ENCODE results near the gene ZMYND19.
"Not testable (repeated sequence)": the region's sequence is repeated elsewhere in the genome, so short reads cannot be mapped to it uniquely, and the experiment has no call there.

The ZMYND19 gene

GRCh38 chr9:137553654-137554053 lies 36.7 kb downstream of the ZMYND19 start:
- DNase-seq, result not testable (repeated sequence)

- DNase-seq, result no peak
These were observed 38.1 kb downstream of the ZMYND19 start for GRCh38 chr9:137552022-137552768.

GRCh38 chr9:137551264-137552021 lies 38.9 kb downstream of the ZMYND19 start, which contains the start of gene MRPL41:
Gene MRPL41 (plus strand): TSS chr9:137551879. CDS start chr9:137552082, 203 bp downstream.
- peak; percentile 38 to 53 for DNase-seq

GRCh38 chr9:137550958-137551263 lies 39.4 kb downstream of the ZMYND19 start:
- not testable (repeated sequence) for DNase-seq

DNA sequence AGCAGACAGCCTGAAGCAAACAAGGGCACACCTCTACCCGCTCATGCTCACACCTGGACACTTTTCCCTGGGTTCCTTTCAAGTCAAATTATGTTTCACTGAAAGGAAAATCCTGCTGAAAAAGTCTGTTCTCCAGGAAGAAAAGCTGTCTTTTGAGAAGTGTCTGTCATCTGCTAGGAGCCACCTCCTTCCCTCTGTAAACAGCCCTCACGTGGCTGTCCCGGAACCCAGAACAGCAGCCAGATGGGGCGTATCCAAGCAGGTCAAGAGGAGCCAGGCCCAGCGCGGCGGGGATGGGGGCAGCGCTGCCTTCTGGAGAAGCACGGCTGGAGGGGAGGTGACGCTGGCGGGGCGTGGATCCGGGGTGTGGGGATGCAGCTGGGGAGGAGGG lies 40.1 kb downstream of the ZMYND19 start, which contains the start of gene PNPLA7:
TSS of gene PNPLA7 (minus strand) at position 172 of the 391 bp plus-strand sequence. CDS start 205 bp downstream, outside the sequence.
- DNase-seq, result peak; percentile 31 to 42

DNA sequence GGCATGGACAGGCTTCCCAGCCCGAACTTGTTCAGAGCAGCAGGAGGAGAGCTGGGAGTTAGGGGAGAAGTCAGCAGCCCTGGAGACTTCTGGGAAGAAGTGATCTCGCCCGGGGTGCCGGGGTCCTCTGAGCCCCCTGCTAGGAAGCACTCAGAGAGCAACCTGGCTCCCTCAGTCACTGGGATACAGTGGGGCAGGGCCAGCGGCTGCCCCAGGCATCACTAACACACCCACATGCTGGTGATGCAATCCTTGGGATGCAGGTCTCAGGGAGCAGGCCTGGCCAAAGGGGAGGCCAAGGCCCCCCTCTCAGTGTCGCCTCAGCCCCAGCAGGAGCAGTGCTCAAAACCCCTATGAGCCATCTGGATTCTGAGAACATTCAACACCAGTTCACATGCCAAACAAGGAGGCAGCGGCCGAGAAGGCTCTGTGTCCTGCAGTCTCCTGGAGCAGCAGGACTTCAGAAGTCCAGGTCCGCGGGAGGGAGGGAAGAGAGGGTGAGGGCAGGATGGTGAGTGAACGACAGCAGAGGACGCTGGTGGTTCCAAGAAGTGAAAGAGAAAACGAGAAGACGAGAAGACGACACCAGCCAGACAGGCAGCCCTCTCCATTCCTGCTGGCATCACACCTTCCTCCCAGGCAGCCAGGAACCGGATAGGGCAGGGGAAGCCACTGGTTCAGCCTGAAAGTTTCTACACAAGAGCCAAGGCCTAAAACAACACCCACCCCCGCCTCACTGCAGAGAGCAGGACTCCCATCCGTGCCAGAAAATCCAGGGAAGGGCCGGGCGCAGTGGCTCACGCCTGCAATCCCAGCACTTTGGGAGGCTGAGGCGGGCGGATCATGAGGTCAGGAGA lies 42.4 kb downstream of the ZMYND19 start:
- no peak for DNase-seq

DNA sequence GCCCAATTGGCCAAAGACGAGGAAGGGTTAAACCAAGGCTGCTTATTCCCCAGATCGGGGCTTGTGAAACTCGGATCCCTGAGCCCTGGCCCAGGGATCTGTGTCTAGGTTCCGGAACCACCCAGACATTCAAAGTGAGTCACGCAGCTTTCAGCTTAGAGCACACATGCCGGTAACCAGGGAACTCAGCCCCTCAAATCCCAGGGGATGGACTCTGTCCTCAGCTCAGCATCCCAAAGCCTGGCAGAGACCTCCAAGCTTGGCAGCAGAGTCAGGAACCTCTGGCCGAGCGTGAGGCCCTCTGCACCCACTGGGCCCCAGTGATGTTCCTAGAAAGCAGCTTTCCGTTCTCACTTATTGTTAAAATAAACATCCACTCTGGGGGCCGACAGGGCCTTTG lies 45.2 kb downstream of the ZMYND19 start:
- no peak for DNase-seq

- no peak for DNase-seq
These were observed 46.0 kb downstream of the ZMYND19 start for GRCh38 chr9:137544176-137544760.

DNA sequence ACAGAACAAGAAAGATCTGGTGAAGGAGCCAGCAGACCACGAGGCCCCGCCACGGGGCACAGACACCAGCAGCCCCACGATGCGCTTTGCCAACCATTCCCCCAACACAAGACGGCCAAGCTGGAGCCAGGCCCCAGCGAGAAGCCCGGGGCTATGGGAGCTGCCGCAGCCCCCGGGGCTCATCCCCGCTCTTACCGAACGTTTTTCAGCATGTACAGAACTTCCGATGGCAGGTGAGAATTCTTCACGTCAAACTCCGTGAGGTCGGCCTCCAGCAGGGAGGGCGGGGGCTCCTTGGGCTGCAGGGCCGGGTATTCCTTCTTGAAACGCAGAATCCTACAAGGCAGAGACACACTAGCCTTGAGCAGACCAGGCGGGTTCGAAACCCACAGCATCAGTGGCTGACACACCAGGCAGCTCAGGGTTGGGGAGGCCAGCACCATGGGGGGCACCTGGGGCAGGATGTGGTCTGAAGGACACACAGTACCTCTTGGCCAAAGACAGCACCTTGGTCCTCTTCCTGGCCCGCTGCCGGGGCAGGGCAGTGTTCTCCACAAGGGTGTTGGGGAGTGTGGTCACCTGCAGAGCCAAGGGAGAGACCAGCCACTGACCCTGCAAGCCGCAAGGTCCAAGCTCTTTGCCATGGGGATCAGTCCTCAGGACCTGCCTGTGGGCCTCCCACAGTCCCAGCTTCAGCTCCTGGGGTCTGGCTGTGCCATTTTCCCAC lies 46.9 kb downstream of the ZMYND19 start:
- DNase-seq, result no peak

GRCh38 chr9:137542486-137542885 lies 47.8 kb downstream of the ZMYND19 start:
- no peak for DNase-seq

DNA sequence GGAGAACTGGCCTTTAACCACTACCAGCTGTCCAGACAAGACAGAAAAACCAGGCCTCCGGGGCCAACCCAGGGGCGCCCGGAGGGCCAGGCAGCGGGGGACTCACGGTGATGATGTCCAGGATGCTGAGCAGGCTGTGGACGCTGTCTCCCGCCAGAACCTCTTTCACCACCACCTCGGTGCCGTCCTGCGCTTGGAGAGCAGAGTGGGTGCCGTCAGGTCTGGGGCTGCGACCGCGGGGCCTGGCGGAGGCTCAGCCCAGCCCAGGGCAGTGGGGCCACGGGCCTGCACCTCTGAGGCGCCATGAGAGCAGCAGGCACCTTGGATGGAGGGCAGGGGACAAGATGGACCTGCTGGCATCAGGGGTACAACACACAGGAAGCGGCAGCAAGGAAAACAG lies 49.8 kb downstream of the ZMYND19 start:
- DNase-seq, result no peak

- DNase-seq, result no peak
These were observed 52.3 kb downstream of the ZMYND19 start for GRCh38 chr9:137538058-137538457.

- peak; percentile 57 to 65 for DNase-seq
These were observed 53.6 kb downstream of the ZMYND19 start for GRCh38 chr9:137536594-137537131.

DNA sequence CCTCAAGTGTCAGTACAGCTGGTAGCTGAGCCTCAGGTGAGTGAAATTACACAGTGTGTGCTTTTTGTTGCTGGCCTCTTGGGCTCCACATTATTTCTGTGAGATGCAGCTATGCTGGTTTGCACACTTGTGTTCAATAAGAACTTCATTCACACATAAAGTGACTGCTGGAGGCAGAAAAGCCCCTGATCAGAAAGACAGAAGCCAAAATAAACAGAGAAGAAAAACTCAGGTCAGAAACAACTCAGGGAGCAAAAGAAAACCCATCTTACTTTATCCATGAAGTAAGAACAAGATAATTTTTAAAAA lies 55.2 kb downstream of the ZMYND19 start:
- no peak for DNase-seq

DNA sequence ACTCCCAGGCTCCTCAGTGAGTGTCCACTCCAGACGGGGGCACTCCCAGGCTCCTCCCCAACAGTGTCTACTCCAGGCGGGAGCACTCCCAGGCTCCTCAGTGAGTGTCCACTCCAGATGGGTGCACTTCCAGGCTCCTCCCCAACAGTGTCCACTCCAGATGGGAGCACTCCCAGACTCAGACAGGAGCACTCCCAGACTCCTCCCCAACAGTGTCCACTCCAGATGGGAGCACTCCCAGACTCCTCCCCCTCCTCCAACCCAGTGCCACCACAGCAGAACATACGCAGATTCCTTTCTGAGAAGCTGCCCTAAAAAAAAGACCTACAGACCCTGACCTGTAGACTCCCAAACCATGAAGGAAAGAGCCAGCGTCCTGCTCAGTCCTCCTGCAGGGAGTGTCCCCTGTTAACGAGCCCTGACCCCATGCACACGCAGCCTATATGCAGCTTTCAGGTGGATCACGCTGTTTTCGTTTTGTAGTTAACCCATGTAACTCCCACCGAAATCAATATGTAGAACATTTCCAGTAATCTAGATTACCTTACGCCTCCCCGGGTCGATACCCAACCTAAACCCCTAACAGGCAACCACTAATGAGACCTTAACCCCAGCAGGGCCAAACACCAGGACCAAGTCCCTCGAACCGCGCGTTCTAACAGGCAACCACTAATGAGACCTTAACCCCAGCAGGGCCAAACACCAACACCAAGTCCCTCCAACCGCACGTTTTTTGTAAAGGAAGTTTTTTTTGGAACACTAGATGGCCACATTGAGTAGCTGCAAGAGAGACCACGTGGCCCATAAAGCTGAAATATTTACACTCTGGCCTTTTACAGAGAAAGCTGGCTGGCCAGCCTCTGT lies 55.8 kb downstream of the ZMYND19 start:
- no peak for DNase-seq

GRCh38 chr9:137532891-137533468 lies 57.3 kb downstream of the ZMYND19 start:
- not testable (repeated sequence) for DNase-seq
